ENCODE data around the gene KRT80.
A peak's percentile ranks its signal among the peaks of the same experiment; 100 is the strongest.

Gene KRT80

GRCh38 chr12:52228931-52229330 lies 37.1 kb upstream of the KRT80 start:
- no peak for DNase-seq

GRCh38 chr12:52228366-52228765 lies 36.6 kb upstream of the KRT80 start:
- DNase-seq: peak; percentile 5

GRCh38 chr12:52227606-52228166 lies 35.9 kb upstream of the KRT80 start:
- DNase-seq: peak; percentile 1

- DNase-seq: no peak
Observed at GRCh38 chr12:52226446-52226845, 34.6 kb upstream of the KRT80 start.

GRCh38 chr12:52225752-52226151 lies 33.9 kb upstream of the KRT80 start:
- peak; percentile 30 for DNase-seq

- no peak for DNase-seq
Observed at GRCh38 chr12:52224151-52224550, 32.3 kb upstream of the KRT80 start.

GRCh38 chr12:52223406-52224039 lies 31.7 kb upstream of the KRT80 start:
- peak; percentile 5 for DNase-seq

GRCh38 chr12:52222692-52223091 lies 30.9 kb upstream of the KRT80 start:
- peak; percentile 16 for DNase-seq

- peak; percentile 48 for DNase-seq
Observed at GRCh38 chr12:52221912-52222457, 30.2 kb upstream of the KRT80 start.

GRCh38 chr12:52221070-52221781 lies 29.4 kb upstream of the KRT80 start:
- DNase-seq: no peak

GRCh38 chr12:52220477-52220876 lies 28.7 kb upstream of the KRT80 start:
- peak; percentile 6 for DNase-seq

- peak; percentile 10 for DNase-seq
Observed at GRCh38 chr12:52218001-52218400, 26.2 kb upstream of the KRT80 start.

GRCh38 chr12:52217223-52217622 lies 25.4 kb upstream of the KRT80 start:
- DNase-seq: peak; percentile 37

GRCh38 chr12:52216807-52217206 lies 25.0 kb upstream of the KRT80 start:
- DNase-seq: peak; percentile 6

- no peak for DNase-seq
Observed at GRCh38 chr12:52216100-52216499, 24.3 kb upstream of the KRT80 start.

GRCh38 chr12:52215587-52216031 lies 23.8 kb upstream of the KRT80 start:
- DNase-seq: peak; percentile 37

GRCh38 chr12:52214421-52214802 lies 22.6 kb upstream of the KRT80 start:
- peak; percentile 39 for DNase-seq

- peak; percentile 83 for DNase-seq
Observed at GRCh38 chr12:52213564-52214420, 22.0 kb upstream of the KRT80 start.

GRCh38 chr12:52212701-52213563 lies 21.1 kb upstream of the KRT80 start:
- peak; percentile 7 for DNase-seq

GRCh38 chr12:52211716-52212585 lies 20.1 kb upstream of the KRT80 start:
- DNase-seq: peak; percentile 36

All from right forelimb (tissue), 1 donor.